Trophoblast cell (in vitro differentiated cells and primary cell): ENCODE data around the gene MRPL2.

ENCODE experiments used
- DNase-seq, 2 donors: peaks; one replicate each; pipeline ENCODE4 v3.0.0-alpha.2; 2016
- H2AFZ ChIP-seq: 2 replicates; pipeline ENCODE4 v1.6.1; 2013; ENCODE audit warnings: low read length, moderate library complexity, mild to moderate bottlenecking; ENCODE audit not compliant: insufficient read depth, poor library complexity
- H2AK5ac ChIP-seq: 2 replicates; pipeline ENCODE4 v1.6.1; 2013; ENCODE audit warnings: mild to moderate bottlenecking, low read length
- H2BK120ac ChIP-seq: 2 replicates; pipeline ENCODE4 v1.6.1; 2013; ENCODE audit warnings: low read length, mild to moderate bottlenecking, moderate library complexity; ENCODE audit not compliant: insufficient read depth, poor library complexity
- H2BK12ac ChIP-seq: 2 replicates; pipeline ENCODE4 v1.6.1; 2013; ENCODE audit warnings: mild to moderate bottlenecking, low read length, moderate library complexity
- H2BK5ac ChIP-seq: 2 replicates; pipeline ENCODE4 v1.6.1; 2013; ENCODE audit warnings: low read length, low read depth, moderate library complexity, mild to moderate bottlenecking; ENCODE audit not compliant: poor library complexity
- H3K14ac ChIP-seq: 2 replicates; pipeline ENCODE4 v1.6.1; 2013; ENCODE audit warnings: mild to moderate bottlenecking, low read length
- H3K18ac ChIP-seq: 2 replicates; pipeline ENCODE4 v1.6.1; 2013; ENCODE audit warnings: mild to moderate bottlenecking, low read length
- H3K23ac ChIP-seq: 2 replicates; pipeline ENCODE4 v1.6.1; 2013; ENCODE audit warnings: low read length
- H3K27ac ChIP-seq: 2 replicates; pipeline ENCODE4 v1.5.1; 2013; ENCODE audit warnings: low read depth, mild to moderate bottlenecking, inconsistent platforms, low read length, moderate library complexity
- H3K27me3 ChIP-seq: 2 replicates; pipeline ENCODE4 v1.6.1; 2013; ENCODE audit warnings: inconsistent platforms, mild to moderate bottlenecking, low read length, moderate library complexity; ENCODE audit not compliant: insufficient read depth
- H3K36me3 ChIP-seq, 2 experiments: 1 replicate in 1 of 2; 2 replicates in 1 of 2; pipeline ENCODE4 v1.6.1; 2013; ENCODE audit warnings: low read length in 2 of 2, mild to moderate bottlenecking in 2 of 2, moderate library complexity in 1 of 2; ENCODE audit not compliant: insufficient read depth in 2 of 2, control insufficient read depth in 1 of 2
- H3K4ac ChIP-seq: 2 replicates; pipeline ENCODE4 v1.6.1; 2013; ENCODE audit warnings: low read depth, mild to moderate bottlenecking, low read length, moderate library complexity
- H3K4me1 ChIP-seq, 2 experiments: 1 replicate in 1 of 2; 2 replicates in 1 of 2; pipeline ENCODE4 v1.6.1; 2013; ENCODE audit warnings: low read length in 2 of 2, mild to moderate bottlenecking in 2 of 2, moderate library complexity in 1 of 2; ENCODE audit not compliant: insufficient read depth in 2 of 2, control insufficient read depth in 1 of 2
- H3K4me2 ChIP-seq: 2 replicates; pipeline ENCODE4 v1.6.1; 2013; ENCODE audit warnings: inconsistent platforms, mild to moderate bottlenecking, low read length, moderate library complexity
- H3K4me3 ChIP-seq: 2 replicates; pipeline ENCODE4 v1.5.1; 2013; ENCODE audit warnings: mild to moderate bottlenecking, low read depth, low read length, inconsistent platforms
- H3K79me1 ChIP-seq: one replicate; pipeline ENCODE4 v1.6.1; 2013; ENCODE audit warnings: low read length
- H3K79me2 ChIP-seq: 2 replicates; pipeline ENCODE4 v1.6.1; 2013; ENCODE audit warnings: low read length, mild to moderate bottlenecking; ENCODE audit not compliant: control insufficient read depth, insufficient read depth, poor library complexity
- H3K9ac ChIP-seq: 2 replicates; pipeline ENCODE4 v1.6.1; 2013; ENCODE audit warnings: mild to moderate bottlenecking, low read length
- H3K9me3 ChIP-seq: 2 replicates; pipeline ENCODE4 v1.6.1; 2013; ENCODE audit warnings: low read depth, mild to moderate bottlenecking, control low read depth, inconsistent platforms, low read length; ENCODE audit not compliant: insufficient read depth
- H4K12ac ChIP-seq: 2 replicates; pipeline ENCODE4 v1.6.1; 2013; ENCODE audit warnings: low read depth, mild to moderate bottlenecking, low read length, moderate library complexity
- H4K8ac ChIP-seq: 2 replicates; pipeline ENCODE4 v1.6.1; 2013; ENCODE audit warnings: low read depth, mild to moderate bottlenecking, low read length, moderate library complexity
- H4K91ac ChIP-seq: one replicate; pipeline ENCODE4 v1.6.1; 2013; ENCODE audit warnings: low read depth, mild to moderate bottlenecking, low read length, moderate library complexity
- WGBS: extraction: QIAGEN DNeasy Blood & Tissue Kit; methylation state at CpG from one replicate; pipeline ENCODE4 v1.1.7; 2013; ENCODE audit warnings: missing lambda C conversion rate; ENCODE audit not compliant: insufficient read length, insufficient coverage; ENCODE audit errors: extremely low coverage; 5-methylcytosine and 5-hydroxymethylcytosine counted together

MRPL2 gene

GRCh38 chr6:43037197-43037596 lies 22.0 kb downstream of the MRPL2 start:
- Histone ChIP-seq H2BK12ac (no peak overlapping the region), H3K9me3 (peaks cover 1% of the 10 kb centered on the region), H3K36me3 (peaks cover 66 to 72% of the 10 kb centered on the region in 2 experiments), H3K18ac (no peak overlapping the region), H2AFZ (no peak overlapping the region), H3K9ac (peak overlapping the region; percentile 29), H3K27ac (no peak overlapping the region), H4K8ac (no peak overlapping the region), H3K4ac (no peak overlapping the region), H3K79me2 (no peaks in the 10 kb centered on the region), H2BK5ac (no peak overlapping the region), H4K12ac (no peak overlapping the region), H3K14ac (no peak overlapping the region), H3K4me3 (no peak overlapping the region), H3K4me1 (no peaks in the 10 kb centered on the region), H3K4me2 (no peak overlapping the region), H3K79me1 (no peaks in the 10 kb centered on the region), H3K27me3 (no peaks in the 10 kb centered on the region), H4K91ac (no peak overlapping the region), H3K23ac (no peak overlapping the region), H2AK5ac (no peak overlapping the region), H2BK120ac (no peak overlapping the region)
- no peak for DNase-seq
- no CpG with 5 or more reads among the region's 5 CpGs for WGBS

DNA sequence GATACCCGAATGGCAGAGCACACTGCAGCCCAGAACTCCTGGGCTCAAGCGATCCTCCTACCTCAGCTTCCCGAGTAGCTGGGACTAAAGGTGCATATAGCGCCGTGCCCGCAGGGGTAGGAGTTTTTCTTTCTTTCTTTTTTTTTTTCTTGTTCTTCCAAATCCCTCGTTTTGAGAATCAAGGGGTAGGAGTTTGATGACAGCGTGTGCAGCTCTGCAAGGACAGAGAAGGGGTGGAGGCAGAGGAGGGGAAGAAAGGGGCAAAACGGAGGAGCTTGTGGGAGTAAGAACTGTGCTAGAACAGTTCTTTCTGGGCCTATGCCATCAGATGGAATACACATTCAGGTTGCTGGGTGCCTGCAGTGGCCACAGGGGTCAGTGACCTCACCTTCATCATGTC lies 22.5 kb downstream of the MRPL2 start:
- Histone ChIP-seq H3K27me3 (no peaks in the 10 kb centered on the region), H2AFZ (no peak overlapping the region), H3K14ac (no peak overlapping the region), H3K4ac (no peak overlapping the region), H4K12ac (no peak overlapping the region), H3K36me3 (peaks cover 66 to 76% of the 10 kb centered on the region in 2 experiments), H3K23ac (no peak overlapping the region), H3K27ac (no peak overlapping the region), H3K4me2 (no peak overlapping the region), H2BK120ac (no peak overlapping the region), H3K4me1 (no peaks in the 10 kb centered on the region), H2BK12ac (no peak overlapping the region), H3K18ac (no peak overlapping the region), H3K79me2 (no peaks in the 10 kb centered on the region), H4K8ac (no peak overlapping the region), H2BK5ac (no peak overlapping the region), H3K4me3 (no peak overlapping the region), H3K9me3 (peaks cover 1% of the 10 kb centered on the region), H2AK5ac (no peak overlapping the region), H3K9ac (peak overlapping the region; percentile 29), H4K91ac (no peak overlapping the region), H3K79me1 (no peaks in the 10 kb centered on the region)
- DNase-seq: no peak
- WGBS: no CpG with 5 or more reads among the region's 9 CpGs

DNA sequence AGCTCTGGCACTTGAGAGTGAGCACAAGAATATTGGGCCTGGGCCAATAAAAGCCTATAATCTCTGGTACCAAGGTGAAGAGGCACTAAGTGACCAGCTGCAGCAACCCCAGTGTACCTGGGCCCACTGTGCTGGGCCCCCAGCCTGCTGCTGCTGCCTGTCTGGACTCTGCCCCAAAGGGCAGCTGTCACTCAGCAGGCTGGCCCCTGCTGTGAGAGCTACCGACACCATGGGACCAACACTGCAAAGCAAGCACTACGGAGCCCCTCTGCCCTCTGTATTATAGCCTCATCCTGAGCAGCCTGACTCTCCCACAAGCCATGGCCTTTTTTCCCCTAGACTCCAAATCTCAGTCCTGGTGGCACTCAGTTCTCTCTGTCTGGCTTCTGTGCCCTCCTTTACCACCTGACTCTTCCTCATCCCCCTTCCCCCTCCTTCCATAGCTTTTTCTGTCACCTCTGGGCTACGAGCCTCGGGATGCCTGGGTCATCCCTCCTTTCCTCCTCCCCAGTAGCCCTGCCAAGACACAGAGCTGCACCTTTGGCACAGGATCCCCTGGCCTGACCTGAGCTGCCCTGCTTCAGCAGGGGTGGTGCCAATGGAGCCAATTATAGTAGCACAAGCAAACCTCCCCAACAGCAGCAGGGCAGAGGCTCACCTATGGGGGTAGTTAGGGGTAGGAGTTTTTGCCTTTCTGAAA lies 23.6 kb downstream of the MRPL2 start:
- Histone ChIP-seq H3K9me3 (peaks cover 1% of the 10 kb centered on the region), H2AFZ (no peak overlapping the region), H3K4me3 (no peak overlapping the region), H3K4me2 (no peak overlapping the region), H3K27me3 (no peaks in the 10 kb centered on the region), H3K14ac (no peak overlapping the region), H3K4ac (no peak overlapping the region), H4K12ac (no peak overlapping the region), H3K4me1 (no peaks in the 10 kb centered on the region), H2BK12ac (no peak overlapping the region), H2BK5ac (no peak overlapping the region), H3K18ac (no peak overlapping the region), H2BK120ac (no peak overlapping the region), H3K79me1 (no peaks in the 10 kb centered on the region), H2AK5ac (no peak overlapping the region), H3K23ac (no peak overlapping the region), H3K79me2 (no peaks in the 10 kb centered on the region), H3K9ac (no peak overlapping the region), H4K8ac (no peak overlapping the region), H3K36me3 (peaks cover 63 to 71% of the 10 kb centered on the region in 2 experiments), H3K27ac (no peak overlapping the region), H4K91ac (no peak overlapping the region)
- no CpG with 5 or more reads among the region's 4 CpGs for WGBS
- no peak for DNase-seq

- H3K36me3 ChIP-seq: peaks cover 62 to 72% of the 10 kb centered on the region in 2 experiments
- H3K14ac ChIP-seq: no peak overlapping the region
- H3K9me3 ChIP-seq: peaks cover 1% of the 10 kb centered on the region
- no peak overlapping the region for H2BK12ac ChIP-seq
- no peak overlapping the region for H2AK5ac ChIP-seq
- H3K27me3 ChIP-seq: no peaks in the 10 kb centered on the region
- H2BK5ac ChIP-seq: no peak overlapping the region
- WGBS: no CpG with 5 or more reads among the region's 2 CpGs
- no peaks in the 10 kb centered on the region for H3K79me2 ChIP-seq
- no peaks in the 10 kb centered on the region for H3K4me1 ChIP-seq
- H3K27ac ChIP-seq: no peak overlapping the region
- H4K12ac ChIP-seq: no peak overlapping the region
- no peak overlapping the region for H3K18ac ChIP-seq
- H4K91ac ChIP-seq: no peak overlapping the region
- no peak overlapping the region for H2BK120ac ChIP-seq
- H3K4ac ChIP-seq: no peak overlapping the region
- H3K79me1 ChIP-seq: no peaks in the 10 kb centered on the region
- H3K4me2 ChIP-seq: no peak overlapping the region
- no peak overlapping the region for H3K4me3 ChIP-seq
- no peak overlapping the region for H4K8ac ChIP-seq
- H3K9ac ChIP-seq: no peak overlapping the region
- no peak for DNase-seq
- no peak overlapping the region for H2AFZ ChIP-seq
- no peak overlapping the region for H3K23ac ChIP-seq
Measured at GRCh38 chr6:43034190-43034525, 25.1 kb downstream of the MRPL2 start.
